GM18499 (cell line): ENCODE data around the gene CT47B1.
"Not testable (repeated sequence)": the region's sequence is repeated elsewhere in the genome, so short reads cannot be mapped to it uniquely, and the experiment has no call there.

Experiments
- ATAC-seq: cut with Tn5 transposase; IDR thresholded peaks from one replicate; pipeline ENCODE4 v1.9.1; 2021; ENCODE audit warnings: moderate number of reproducible peaks; ENCODE audit not compliant: insufficient read depth, unreplicated experiment

Gene CT47B1

GRCh38 chrX:120875766-120876165 lies at the start of gene CT47B1:
Gene CT47B1, minus strand, starts transcription at chrX:120875866. Its CDS starts 196 bp downstream, at chrX:120875670.
- ATAC-seq = not testable (repeated sequence)

- ATAC-seq = no peak
Observed at GRCh38 chrX:120874678-120875557, 748 bp downstream of the CT47B1 start.

- no peak for ATAC-seq
Observed at GRCh38 chrX:120857240-120857639, 18.4 kb downstream of the CT47B1 start.

GRCh38 chrX:120840827-120841226 lies 34.8 kb downstream of the CT47B1 start:
- no peak for ATAC-seq

- ATAC-seq = no peak
Observed at GRCh38 chrX:120839491-120839890, 36.2 kb downstream of the CT47B1 start.

GRCh38 chrX:120827213-120827612 lies 48.5 kb downstream of the CT47B1 start:
- not testable (repeated sequence) for ATAC-seq

- ATAC-seq = no peak
Observed at GRCh38 chrX:120825146-120825545, 50.5 kb downstream of the CT47B1 start.

- ATAC-seq = no peak
Observed at GRCh38 chrX:120824021-120824420, 51.6 kb downstream of the CT47B1 start.

- no peak for ATAC-seq
Observed at GRCh38 chrX:120823556-120823955, 52.1 kb downstream of the CT47B1 start.
